ENCODE results near the gene ADCY1. TPM values are rescaled to one million over a fixed set of nuclear protein-coding genes. Genes with fewer than 3 reads are reported as not detected.

The ADCY1 gene
- total RNA-seq, 1 donor from 2014 or later: 9.9 TPM

GRCh38 chr7:45590679-45591057 lies 16.5 kb downstream of the ADCY1 start:
- Histone ChIP-seq H3K9ac (ENCODE audit: low read depth in 1 of 3, low read length in 3 of 3) (no peak overlapping the region), H3K36me3 (ENCODE audit: control insufficient read depth in 3 of 3, insufficient read depth in 3 of 3, low read length in 3 of 3) (peaks cover 0 to 5% (median 0%) of the 10 kb centered on the region in 3 donors), H3K27me3 (ENCODE audit: control insufficient read depth in 3 of 3, insufficient read depth in 3 of 3, low read length in 3 of 3) (no peaks in the 10 kb centered on the region), H3K9me3 (ENCODE audit: control insufficient read depth in 3 of 3, low read length in 3 of 3) (no peaks in the 10 kb centered on the region), H3K4me1 (ENCODE audit: control insufficient read depth in 3 of 3, insufficient read depth in 3 of 3, low read length in 3 of 3) (no peaks in the 10 kb centered on the region), H3K27ac (ENCODE audit: low read depth, low read length) (no peak overlapping the region), H3K4me3 (ENCODE audit: low read length in 3 of 3) (no peak overlapping the region)

- Histone ChIP-seq H3K36me3 (ENCODE audit: control insufficient read depth in 3 of 3, insufficient read depth in 3 of 3, low read length in 3 of 3) (peaks cover 0 to 5% (median 1%) of the 10 kb centered on the region in 3 donors), H3K4me3 (ENCODE audit: low read length in 3 of 3) (no peak overlapping the region), H3K27ac (ENCODE audit: low read depth, low read length) (no peak overlapping the region), H3K27me3 (ENCODE audit: control insufficient read depth in 3 of 3, insufficient read depth in 3 of 3, low read length in 3 of 3) (no peaks in the 10 kb centered on the region), H3K4me1 (ENCODE audit: control insufficient read depth in 3 of 3, insufficient read depth in 3 of 3, low read length in 3 of 3) (no peaks in the 10 kb centered on the region), H3K9me3 (ENCODE audit: control insufficient read depth in 3 of 3, low read length in 3 of 3) (no peaks in the 10 kb centered on the region), H3K9ac (ENCODE audit: low read depth in 1 of 3, low read length in 3 of 3) (no peak overlapping the region)
Observed at GRCh38 chr7:45591101-45591906, 17.1 kb downstream of the ADCY1 start.

GRCh38 chr7:45592230-45592991 lies 18.2 kb downstream of the ADCY1 start:
- H3K9me3 ChIP-seq (ENCODE audit: control insufficient read depth in 3 of 3, low read length in 3 of 3): no peaks in the 10 kb centered on the region
- H3K4me3 ChIP-seq (ENCODE audit: low read length in 3 of 3): no peak overlapping the region
- H3K9ac ChIP-seq (ENCODE audit: low read depth in 1 of 3, low read length in 3 of 3): no peak overlapping the region
- no peaks in the 10 kb centered on the region for H3K4me1 ChIP-seq (ENCODE audit: control insufficient read depth in 3 of 3, insufficient read depth in 3 of 3, low read length in 3 of 3)
- peaks cover 0 to 6% (median 4%) of the 10 kb centered on the region in 3 donors for H3K36me3 ChIP-seq (ENCODE audit: control insufficient read depth in 3 of 3, insufficient read depth in 3 of 3, low read length in 3 of 3)
- H3K27ac ChIP-seq (ENCODE audit: low read depth, low read length): no peak overlapping the region
- H3K27me3 ChIP-seq (ENCODE audit: control insufficient read depth in 3 of 3, insufficient read depth in 3 of 3, low read length in 3 of 3): no peaks in the 10 kb centered on the region

- H3K9me3 ChIP-seq (ENCODE audit: control insufficient read depth in 3 of 3, low read length in 3 of 3): no peaks in the 10 kb centered on the region
- H3K4me3 ChIP-seq (ENCODE audit: low read length in 3 of 3): no peak overlapping the region
- H3K27me3 ChIP-seq (ENCODE audit: control insufficient read depth in 3 of 3, insufficient read depth in 3 of 3, low read length in 3 of 3): no peaks in the 10 kb centered on the region
- no peak overlapping the region for H3K27ac ChIP-seq (ENCODE audit: low read depth, low read length)
- H3K9ac ChIP-seq (ENCODE audit: low read depth in 1 of 3, low read length in 3 of 3): no peak overlapping the region
- H3K4me1 ChIP-seq (ENCODE audit: control insufficient read depth in 3 of 3, insufficient read depth in 3 of 3, low read length in 3 of 3): no peaks in the 10 kb centered on the region
- H3K36me3 ChIP-seq (ENCODE audit: control insufficient read depth in 3 of 3, insufficient read depth in 3 of 3, low read length in 3 of 3): peaks cover 0 to 7% (median 4%) of the 10 kb centered on the region in 3 donors
Observed at GRCh38 chr7:45593121-45593541, 19.0 kb downstream of the ADCY1 start.

GRCh38 chr7:45593877-45594276 lies 19.7 kb downstream of the ADCY1 start:
- H3K9me3 ChIP-seq (ENCODE audit: control insufficient read depth in 3 of 3, low read length in 3 of 3): no peaks in the 10 kb centered on the region
- H3K27ac ChIP-seq (ENCODE audit: low read depth, low read length): no peak overlapping the region
- peaks cover 0 to 7% (median 4%) of the 10 kb centered on the region in 3 donors for H3K36me3 ChIP-seq (ENCODE audit: control insufficient read depth in 3 of 3, insufficient read depth in 3 of 3, low read length in 3 of 3)
- no peaks in the 10 kb centered on the region for H3K27me3 ChIP-seq (ENCODE audit: control insufficient read depth in 3 of 3, insufficient read depth in 3 of 3, low read length in 3 of 3)
- H3K4me1 ChIP-seq (ENCODE audit: control insufficient read depth in 3 of 3, insufficient read depth in 3 of 3, low read length in 3 of 3): no peaks in the 10 kb centered on the region
- H3K9ac ChIP-seq (ENCODE audit: low read depth in 1 of 3, low read length in 3 of 3): no peak overlapping the region
- no peak overlapping the region for H3K4me3 ChIP-seq (ENCODE audit: low read length in 3 of 3)

- Histone ChIP-seq H3K9me3 (ENCODE audit: control insufficient read depth in 3 of 3, low read length in 3 of 3) (no peaks in the 10 kb centered on the region), H3K4me3 (ENCODE audit: low read length in 3 of 3) (no peak overlapping the region), H3K27ac (ENCODE audit: low read depth, low read length) (no peak overlapping the region), H3K27me3 (ENCODE audit: control insufficient read depth in 3 of 3, insufficient read depth in 3 of 3, low read length in 3 of 3) (no peaks in the 10 kb centered on the region), H3K36me3 (ENCODE audit: control insufficient read depth in 3 of 3, insufficient read depth in 3 of 3, low read length in 3 of 3) (peaks cover 0 to 7% (median 4%) of the 10 kb centered on the region in 3 donors), H3K9ac (ENCODE audit: low read depth in 1 of 3, low read length in 3 of 3) (no peak overlapping the region), H3K4me1 (ENCODE audit: control insufficient read depth in 3 of 3, insufficient read depth in 3 of 3, low read length in 3 of 3) (peaks cover 2 to 4% (median 3%) of the 10 kb centered on the region in 3 donors)
Observed at GRCh38 chr7:45594745-45595535, 20.8 kb downstream of the ADCY1 start.

- no peak overlapping the region for H3K27ac ChIP-seq (ENCODE audit: low read depth, low read length)
- no peaks in the 10 kb centered on the region for H3K27me3 ChIP-seq (ENCODE audit: control insufficient read depth in 3 of 3, insufficient read depth in 3 of 3, low read length in 3 of 3)
- H3K9ac ChIP-seq (ENCODE audit: low read depth in 1 of 3, low read length in 3 of 3): no peak overlapping the region
- peaks cover 4 to 12% (median 11%) of the 10 kb centered on the region in 3 donors for H3K4me1 ChIP-seq (ENCODE audit: control insufficient read depth in 3 of 3, insufficient read depth in 3 of 3, low read length in 3 of 3)
- H3K9me3 ChIP-seq (ENCODE audit: control insufficient read depth in 3 of 3, low read length in 3 of 3): no peaks in the 10 kb centered on the region
- H3K4me3 ChIP-seq (ENCODE audit: low read length in 3 of 3): no peak overlapping the region
- H3K36me3 ChIP-seq (ENCODE audit: control insufficient read depth in 3 of 3, insufficient read depth in 3 of 3, low read length in 3 of 3): peaks cover 0 to 7% (median 4%) of the 10 kb centered on the region in 3 donors
Observed at GRCh38 chr7:45595809-45596664, 21.9 kb downstream of the ADCY1 start.

- H3K4me1 ChIP-seq (ENCODE audit: control insufficient read depth in 3 of 3, insufficient read depth in 3 of 3, low read length in 3 of 3): peaks cover 6 to 14% (median 11%) of the 10 kb centered on the region in 3 donors
- H3K27me3 ChIP-seq (ENCODE audit: control insufficient read depth in 3 of 3, insufficient read depth in 3 of 3, low read length in 3 of 3): no peaks in the 10 kb centered on the region
- H3K4me3 ChIP-seq (ENCODE audit: low read length in 3 of 3): no peak overlapping the region
- no peaks in the 10 kb centered on the region for H3K9me3 ChIP-seq (ENCODE audit: control insufficient read depth in 3 of 3, low read length in 3 of 3)
- no peak overlapping the region for H3K9ac ChIP-seq (ENCODE audit: low read depth in 1 of 3, low read length in 3 of 3)
- H3K36me3 ChIP-seq (ENCODE audit: control insufficient read depth in 3 of 3, insufficient read depth in 3 of 3, low read length in 3 of 3): peaks cover 0 to 7% (median 4%) of the 10 kb centered on the region in 3 donors
- no peak overlapping the region for H3K27ac ChIP-seq (ENCODE audit: low read depth, low read length)
Observed at GRCh38 chr7:45596665-45597095, 22.5 kb downstream of the ADCY1 start.
